Hematopoietic multipotent progenitor cell treated with erythropoietin and hydrocortisone succinate and interleukin-3 and kit ligand, for 4 days (in vitro differentiated cells): ENCODE results near the gene PPM1M.
"Not testable (repeated sequence)": the region's sequence is repeated elsewhere in the genome, so short reads cannot be mapped to it uniquely, and the experiment has no call there.

Source experiments
- DNase-seq: peaks from one replicate; pipeline ENCODE4 v3.0.0-alpha.2; 2015

PPM1M gene

DNA sequence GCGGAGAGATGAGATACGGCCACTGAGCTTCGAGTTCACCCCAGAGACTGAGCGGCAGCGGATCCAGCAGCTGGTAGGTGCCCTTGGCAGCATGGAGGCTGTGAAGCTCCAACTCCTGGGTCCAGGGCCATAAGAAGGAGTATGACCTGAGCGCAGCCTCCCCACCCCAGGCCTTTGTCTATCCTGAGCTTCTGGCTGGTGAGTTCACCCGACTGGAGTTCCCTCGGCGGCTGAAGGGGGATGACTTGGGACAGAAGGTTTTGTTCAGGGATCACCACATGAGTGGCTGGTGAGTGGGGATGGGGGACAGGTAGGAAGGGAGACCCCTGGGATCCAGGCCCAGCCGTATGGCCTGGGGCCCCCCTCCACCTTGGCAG lies 2.6 kb downstream of the PPM1M start:
- no peak for DNase-seq

DNA sequence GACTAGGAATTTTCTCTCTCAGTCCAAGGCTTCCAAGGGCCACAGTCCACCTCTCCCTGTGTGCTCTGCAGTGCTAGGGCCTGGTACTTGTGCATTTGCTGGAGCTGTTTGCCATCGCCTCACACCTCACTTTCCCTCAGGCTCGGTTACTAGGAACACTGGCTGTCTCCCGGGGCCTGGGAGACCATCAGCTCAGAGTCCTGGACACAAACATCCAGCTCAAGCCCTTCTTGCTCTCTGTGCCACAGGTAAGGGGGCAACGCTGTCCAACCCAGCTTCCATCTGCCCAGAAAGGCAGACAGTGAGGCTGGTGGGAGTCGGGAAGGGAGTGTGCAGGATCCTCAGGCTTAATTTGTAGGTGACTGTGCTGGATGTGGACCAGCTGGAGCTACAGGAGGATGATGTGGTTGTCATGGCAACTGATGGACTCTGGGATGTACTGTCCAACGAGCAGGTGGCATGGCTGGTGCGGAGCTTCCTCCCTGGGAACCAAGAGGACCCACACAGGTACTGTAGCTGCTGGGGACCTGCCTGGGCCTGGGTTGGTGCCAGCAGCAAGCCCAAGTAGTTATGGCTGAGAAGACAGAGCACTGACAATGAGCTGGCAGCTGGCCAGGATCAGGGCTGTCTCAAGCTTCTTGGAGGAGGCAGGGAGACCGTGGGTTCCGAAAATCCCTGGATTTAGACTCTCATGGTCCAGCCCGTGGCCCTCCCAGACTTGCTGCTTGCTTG lies 3.4 kb downstream of the PPM1M start:
- peak; percentile 45 for DNase-seq

GRCh38 chr3:52249683-52250082 lies 4.1 kb downstream of the PPM1M start:
- DNase-seq: no peak

DNA sequence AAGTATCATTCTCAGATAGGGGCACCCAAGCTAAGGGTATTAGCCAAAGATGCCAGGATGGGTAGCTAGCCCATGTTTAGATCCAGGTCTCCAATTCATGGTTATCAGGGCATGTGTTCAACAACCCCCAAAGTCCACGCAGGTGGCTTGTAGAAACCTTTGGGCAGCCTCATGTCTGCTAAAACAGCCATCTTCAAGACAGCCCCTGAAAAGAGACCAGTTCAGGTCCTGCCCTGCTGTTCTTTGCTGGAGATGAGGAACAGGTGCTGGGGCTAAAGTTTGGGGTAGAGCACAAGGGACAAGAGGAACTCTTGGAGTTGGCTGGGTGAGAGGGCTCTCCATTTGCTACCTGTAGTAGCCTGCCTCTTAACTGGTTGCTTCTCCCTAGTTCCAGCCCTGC lies 4.6 kb downstream of the PPM1M start:
- DNase-seq: no peak

DNA sequence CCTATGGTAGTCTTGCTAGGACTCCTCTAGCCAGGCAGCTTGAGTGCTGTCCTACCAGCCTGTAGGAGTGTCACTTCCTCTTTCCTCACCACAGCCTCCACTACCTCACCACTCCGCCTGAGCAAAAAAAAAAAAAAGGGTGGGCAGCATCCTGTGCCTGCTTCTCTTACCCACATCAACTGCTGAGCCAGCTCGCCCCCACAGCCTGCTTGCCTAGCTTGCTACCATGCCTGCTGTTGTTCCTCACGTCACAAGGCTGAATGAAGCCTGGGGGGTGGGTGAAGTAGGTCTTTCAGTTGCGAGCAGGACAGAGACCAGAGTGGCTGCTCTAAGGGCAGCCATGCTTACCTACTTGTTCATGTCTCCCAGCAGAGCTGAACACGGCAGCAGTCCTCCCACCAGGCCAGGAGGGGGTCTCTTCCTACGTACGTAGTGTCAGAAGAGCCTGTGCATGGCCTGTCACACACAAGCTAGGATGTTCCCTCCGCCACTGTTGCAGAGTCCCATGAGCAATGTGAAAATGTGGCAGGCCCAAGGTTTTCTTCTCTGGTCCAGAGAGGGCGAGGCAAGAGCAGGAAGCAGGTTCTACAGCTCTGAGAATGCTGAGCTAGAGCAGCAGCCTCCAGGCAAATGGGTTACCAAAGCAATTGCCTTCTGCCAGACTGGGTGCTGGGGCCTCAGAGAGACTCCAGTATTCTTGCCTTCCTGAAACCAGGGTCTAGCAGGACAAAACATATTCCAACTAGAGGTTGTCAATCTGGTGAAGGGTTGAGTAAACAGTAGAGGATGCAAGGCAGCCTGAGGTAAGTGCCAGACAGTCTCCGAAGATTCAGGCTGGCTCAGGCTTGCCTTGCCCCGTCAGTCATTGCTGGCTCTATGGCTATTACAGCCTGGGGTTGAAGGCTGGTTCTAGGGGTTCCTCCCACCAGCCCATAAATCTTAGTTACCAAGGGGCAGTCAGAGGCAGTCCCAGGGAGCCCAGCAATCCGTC lies 8.1 kb downstream of the PPM1M start:
- DNase-seq: peak; percentile 97

DNA sequence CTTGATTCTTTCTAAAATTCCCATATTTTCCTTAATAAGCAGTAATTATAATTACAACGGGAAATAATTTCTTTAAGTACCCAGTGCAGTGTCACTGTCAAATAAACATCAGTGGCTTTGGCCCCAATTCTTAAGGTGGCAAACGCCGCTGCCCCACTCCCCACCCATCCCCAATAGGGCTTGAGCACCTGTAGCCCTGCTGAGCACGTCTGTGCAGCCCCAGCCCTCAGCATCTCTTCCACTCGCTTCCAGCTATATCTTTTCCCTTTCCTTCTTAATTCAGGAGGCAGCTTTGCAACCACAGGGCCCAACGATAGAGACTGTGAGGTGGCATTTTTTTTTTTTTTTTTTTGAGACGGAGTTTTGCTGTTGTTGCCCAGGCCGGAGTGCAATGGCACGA lies 9.0 kb downstream of the PPM1M start:
- no peak for DNase-seq

DNA sequence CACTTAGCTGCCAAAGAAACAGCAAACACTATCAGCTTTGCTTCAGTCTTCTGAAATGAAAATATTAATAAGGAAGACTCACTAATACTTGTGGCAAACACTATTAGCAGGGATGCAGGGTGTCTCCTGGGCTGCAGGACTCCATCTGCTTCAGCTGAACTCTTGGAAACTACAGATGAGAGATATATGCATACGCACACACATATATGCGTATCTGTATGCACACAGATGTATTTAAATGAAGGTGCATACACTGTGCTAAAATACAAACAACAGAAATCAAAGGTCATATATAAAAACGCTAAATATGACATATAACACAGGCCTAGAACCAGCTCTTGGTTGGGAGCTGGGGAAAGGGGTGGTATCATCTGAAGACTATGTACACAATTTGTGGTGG lies 10.6 kb downstream of the PPM1M start:
- DNase-seq: no peak

DNA sequence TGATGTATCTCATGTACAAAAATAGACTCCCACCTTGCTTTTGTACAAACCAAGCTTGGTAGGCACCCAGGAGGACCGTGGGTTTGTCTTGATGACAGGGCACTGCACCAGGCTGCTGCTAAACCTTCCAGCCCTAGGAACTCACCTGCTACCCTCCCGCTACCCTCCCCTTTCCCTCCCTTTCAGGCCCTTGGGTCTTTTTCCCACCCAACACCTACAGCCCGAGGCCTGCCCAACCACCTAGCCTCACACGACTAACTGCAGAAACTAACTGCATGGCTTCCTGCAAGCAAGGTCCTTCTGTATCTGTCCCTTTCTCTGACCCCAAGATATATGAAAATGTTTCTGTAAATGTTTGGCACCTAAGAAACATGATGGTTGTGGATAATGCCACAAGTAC lies 11.1 kb downstream of the PPM1M start:
- DNase-seq: no peak

- DNase-seq: no peak
Observed at GRCh38 chr3:52257911-52258310, 12.4 kb downstream of the PPM1M start.

GRCh38 chr3:52259035-52259434 lies 13.5 kb downstream of the PPM1M start:
- no peak for DNase-seq

DNA sequence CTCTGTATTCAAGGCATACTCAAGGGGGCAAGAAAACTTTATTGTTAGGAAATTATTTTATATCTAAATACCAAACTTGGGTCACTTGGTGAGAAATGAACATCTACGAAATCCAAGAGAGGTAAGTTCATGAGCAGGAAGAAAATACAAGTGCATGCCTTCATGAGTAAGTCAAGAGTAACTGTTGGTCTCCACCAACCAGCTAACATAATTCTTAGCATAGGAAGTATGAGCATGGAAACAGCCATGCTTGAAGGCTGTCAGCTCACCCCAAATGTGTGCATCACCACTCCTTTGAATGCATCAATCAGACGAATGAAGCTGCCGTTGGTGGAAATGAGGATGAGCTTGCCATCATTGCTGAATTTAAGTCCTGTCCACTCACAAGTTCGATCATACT lies 13.9 kb downstream of the PPM1M start:
- no peak for DNase-seq

GRCh38 chr3:52262447-52262846 lies 16.9 kb downstream of the PPM1M start:
- no peak for DNase-seq

GRCh38 chr3:52265387-52265786 lies 19.8 kb downstream of the PPM1M start:
- no peak for DNase-seq

DNA sequence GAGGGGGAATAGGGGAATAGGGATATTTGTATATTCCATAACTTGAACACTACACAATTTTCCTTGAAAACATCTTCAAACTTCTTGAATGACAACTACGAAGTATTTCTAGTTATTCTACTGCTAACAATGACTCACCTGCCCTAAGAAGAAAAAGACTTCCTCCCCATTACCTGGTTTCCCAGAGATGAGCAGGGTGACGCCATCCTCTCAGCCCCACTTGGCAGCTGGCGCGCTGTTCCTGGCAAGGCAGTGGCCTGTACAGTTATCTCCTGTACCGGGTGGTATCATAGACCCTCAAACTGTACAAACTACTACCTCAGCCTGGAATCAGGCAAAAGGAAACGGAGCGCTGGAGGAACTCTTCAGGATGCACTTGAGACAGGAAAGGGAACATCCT lies 22.5 kb downstream of the PPM1M start:
- DNase-seq: no peak

- DNase-seq: no peak
Observed at GRCh38 chr3:52269776-52270175, 24.2 kb downstream of the PPM1M start.

DNA sequence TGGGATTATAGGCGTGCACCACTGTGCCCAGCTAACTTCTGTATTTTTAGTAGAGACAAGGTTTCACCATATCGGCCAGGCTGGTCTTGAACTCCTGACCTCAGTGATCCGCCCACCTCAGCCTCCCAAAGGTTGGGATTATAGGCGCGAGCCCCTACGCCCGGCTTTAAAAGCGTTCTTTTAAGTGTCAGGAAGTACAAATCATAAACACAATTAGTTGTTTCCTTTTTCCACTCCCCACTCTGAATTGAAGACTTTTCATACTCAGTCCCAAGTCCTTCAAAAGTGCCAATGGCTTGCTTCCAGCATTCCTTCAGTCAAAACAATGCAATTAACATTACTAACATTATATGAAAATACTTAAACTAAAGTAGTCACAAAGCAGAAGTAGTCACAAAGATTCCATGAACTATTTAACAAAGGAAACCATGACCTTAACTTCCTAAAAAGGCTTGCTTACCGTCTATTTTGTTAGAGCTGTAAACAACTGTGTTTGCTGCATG lies 24.7 kb downstream of the PPM1M start:
- DNase-seq: peak; percentile 11

DNA sequence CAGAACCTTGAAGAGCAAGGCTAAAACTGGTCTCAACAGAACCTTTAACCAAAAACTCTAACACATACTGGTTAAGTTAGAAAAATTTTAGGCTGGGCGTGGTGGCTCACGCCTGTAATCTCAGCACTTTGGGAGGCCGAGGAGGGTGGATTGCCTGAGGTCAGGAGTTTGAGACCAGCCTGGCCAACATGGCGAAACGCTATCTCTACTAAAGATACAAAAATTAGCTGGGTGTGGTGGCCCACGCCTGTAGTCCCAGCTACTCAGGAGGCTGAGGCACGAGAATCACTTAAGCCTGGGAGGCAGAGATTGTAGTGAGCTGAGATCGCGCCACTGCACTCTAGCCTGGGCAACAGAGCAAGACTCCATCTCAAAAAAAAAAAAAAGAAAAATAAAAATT lies 26.6 kb downstream of the PPM1M start:
- DNase-seq: not testable (repeated sequence)

DNA sequence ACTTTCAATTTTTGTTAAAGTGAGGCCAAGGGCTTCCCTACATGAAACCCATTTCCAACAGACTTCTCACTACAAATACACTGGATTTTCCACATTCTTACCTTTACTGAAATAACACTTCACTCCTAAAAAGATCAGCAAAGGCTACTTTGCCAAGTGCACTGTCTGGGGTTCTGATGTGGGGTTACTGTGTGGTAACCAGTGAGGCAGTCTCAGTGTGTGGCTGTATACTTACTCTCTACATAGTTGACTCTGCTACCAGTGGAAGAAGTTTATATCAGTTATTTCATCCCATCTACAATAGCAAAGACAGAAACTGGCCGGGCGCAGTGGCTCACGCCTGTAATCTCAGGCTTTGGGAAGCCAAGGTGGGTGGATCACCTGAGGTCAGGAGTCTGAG lies 27.3 kb downstream of the PPM1M start:
- no peak for DNase-seq

DNA sequence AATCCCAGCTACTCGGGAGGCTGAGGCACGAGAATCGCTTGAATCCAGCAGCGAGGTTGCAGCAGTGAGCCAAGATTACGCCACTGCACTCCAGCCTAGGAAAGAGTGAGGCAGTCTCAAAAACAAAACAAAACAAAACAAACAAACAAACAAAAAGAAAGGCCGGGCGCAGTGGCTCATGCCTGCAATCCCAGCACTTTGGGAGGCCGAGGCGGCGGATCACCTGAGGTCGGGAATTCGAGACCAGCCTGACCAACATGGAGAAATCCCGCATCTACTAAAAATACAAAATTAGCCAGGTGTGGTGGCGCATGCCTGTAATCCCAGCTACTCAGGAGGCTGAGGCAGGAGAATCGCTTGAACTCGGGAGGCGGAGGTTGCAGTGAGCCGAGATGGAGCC lies 29.2 kb downstream of the PPM1M start:
- DNase-seq: not testable (repeated sequence)

GRCh38 chr3:52277071-52277964 lies 31.8 kb downstream of the PPM1M start:
- DNase-seq: peak; percentile 91

GRCh38 chr3:52277972-52278509 lies 32.5 kb downstream of the PPM1M start:
- peak; percentile 81 for DNase-seq

DNA sequence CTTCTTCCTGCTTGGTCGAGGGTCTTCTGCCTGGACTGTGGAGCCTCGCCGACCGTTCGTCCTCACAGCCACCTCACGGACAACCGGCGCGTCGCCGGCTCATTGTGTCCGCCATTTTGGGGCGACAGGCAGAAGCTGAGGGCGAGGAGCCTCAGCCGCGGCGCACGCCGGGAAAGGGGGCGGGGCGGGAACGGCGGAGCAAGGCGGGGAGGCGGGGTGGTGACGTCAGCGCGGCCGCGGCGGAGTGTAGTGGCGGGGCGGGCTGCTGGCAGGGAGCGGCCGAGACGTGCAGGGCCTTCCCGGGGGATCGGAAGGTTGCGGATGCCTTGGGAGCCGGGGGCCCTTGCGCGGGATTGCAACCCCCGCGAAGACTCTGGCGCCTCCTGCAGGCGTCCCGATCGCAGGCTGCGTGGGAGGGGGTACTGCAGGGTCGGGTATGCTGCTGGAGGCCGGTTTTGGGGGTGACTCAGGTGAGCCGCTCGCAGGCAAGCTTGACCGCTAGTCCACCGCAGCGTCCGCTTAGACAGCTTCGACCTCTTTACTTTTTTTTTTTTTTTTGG lies 33.0 kb downstream of the PPM1M start, which contains the start of gene WDR82:
Gene WDR82, minus strand, starts transcription at position 140 of the 560 bp plus-strand sequence. CDS start 288 bp downstream, outside the sequence.
- peak; percentile 97 for DNase-seq
